ENCODE data around the gene CUL9.

Gene CUL9

GRCh38 chr6:43207286-43207685 lies 25.3 kb downstream of the CUL9 start:
- no peak overlapping the region for H3K4me3 ChIP-seq (ENCODE audit: insufficient read depth in 1 of 2, low read depth in 1 of 2, low read length in 2 of 2)
- H3K9me3 ChIP-seq (ENCODE audit: control insufficient read depth, low read length) = peaks cover 10% of the 10 kb centered on the region
- no peak overlapping the region for H4K91ac ChIP-seq (ENCODE audit: low read length)
- no peak overlapping the region for H2BK120ac ChIP-seq (ENCODE audit: low read depth, low read length)
- no peaks in the 10 kb centered on the region for H3K79me1 ChIP-seq (replicated peaks; ENCODE audit: low read length, poor library complexity, severe bottlenecking)
- H2BK12ac ChIP-seq (ENCODE audit: low read length in 2 of 2) = no peak overlapping the region
- no peak overlapping the region for H2BK5ac ChIP-seq (ENCODE audit: low read depth, low read length, poor library complexity, severe bottlenecking)
- H3K4ac ChIP-seq (ENCODE audit: low read depth in 1 of 2, low read length in 2 of 2) = no peak overlapping the region
- 79% methylated on average over 1 of the region's 2 CpGs for WGBS
- no peaks in the 10 kb centered on the region for H3K4me1 ChIP-seq (ENCODE audit: control insufficient read depth, insufficient read depth, low read depth, low read length)
- H3K4me2 ChIP-seq (ENCODE audit: low read length, poor library complexity, severe bottlenecking) = no peak overlapping the region
- peaks cover 39 to 48% of the 10 kb centered on the region in 2 experiments for H3K36me3 ChIP-seq (ENCODE audit: control insufficient read depth in 1 of 2, insufficient read depth in 2 of 2, low read depth in 1 of 2, low read length in 2 of 2)
- DNase-seq = no peak
- no peak overlapping the region for H2BK15ac ChIP-seq (ENCODE audit: low read depth, poor library complexity, severe bottlenecking)
- no peak overlapping the region for H3K23ac ChIP-seq (ENCODE audit: low read length in 2 of 2)
- no peak overlapping the region for H2AK5ac ChIP-seq (ENCODE audit: low read length, severe bottlenecking)
- H2AFZ ChIP-seq (ENCODE audit: low read depth, low read length) = no peak overlapping the region
- H3K14ac ChIP-seq (ENCODE audit: low read length in 2 of 2) = no peak overlapping the region
- H3K27me3 ChIP-seq (ENCODE audit: control insufficient read depth in 1 of 2, insufficient read depth in 1 of 2, low read length in 2 of 2) = no peaks in the 10 kb centered on the region
- no peak overlapping the region for H3K9ac ChIP-seq (ENCODE audit: low read length)
- H3K27ac ChIP-seq (ENCODE audit: low read length, poor library complexity, severe bottlenecking) = no peak overlapping the region
- no peak overlapping the region for H4K8ac ChIP-seq (ENCODE audit: low read length)
- no peak overlapping the region for H3K18ac ChIP-seq (ENCODE audit: low read depth in 1 of 2, low read length in 2 of 2)

GRCh38 chr6:43211955-43212354 lies 30.0 kb downstream of the CUL9 start:
- H2BK15ac ChIP-seq (ENCODE audit: low read depth, poor library complexity, severe bottlenecking) = no peak overlapping the region
- H2AFZ ChIP-seq (ENCODE audit: low read depth, low read length) = no peak overlapping the region
- no peak overlapping the region for H2BK120ac ChIP-seq (ENCODE audit: low read depth, low read length)
- H2BK5ac ChIP-seq (ENCODE audit: low read depth, low read length, poor library complexity, severe bottlenecking) = no peak overlapping the region
- no peak overlapping the region for H3K4me3 ChIP-seq (ENCODE audit: insufficient read depth in 1 of 2, low read depth in 1 of 2, low read length in 2 of 2)
- H3K9ac ChIP-seq (ENCODE audit: low read length) = no peak overlapping the region
- no peak overlapping the region for H3K14ac ChIP-seq (ENCODE audit: low read length in 2 of 2)
- H3K79me1 ChIP-seq (replicated peaks; ENCODE audit: low read length, poor library complexity, severe bottlenecking) = no peaks in the 10 kb centered on the region
- no peaks in the 10 kb centered on the region for H3K9me3 ChIP-seq (ENCODE audit: control insufficient read depth, low read length)
- DNase-seq = no peak
- H3K4me1 ChIP-seq (ENCODE audit: control insufficient read depth, insufficient read depth, low read depth, low read length) = no peaks in the 10 kb centered on the region
- H3K18ac ChIP-seq (ENCODE audit: low read depth in 1 of 2, low read length in 2 of 2) = no peak overlapping the region
- no peak overlapping the region for H4K8ac ChIP-seq (ENCODE audit: low read length)
- no peak overlapping the region for H3K27ac ChIP-seq (ENCODE audit: low read length, poor library complexity, severe bottlenecking)
- no peak overlapping the region for H2BK12ac ChIP-seq (ENCODE audit: low read length in 2 of 2)
- WGBS = no CpG with 5 or more reads among the region's 1 CpG
- no peak overlapping the region for H3K4me2 ChIP-seq (ENCODE audit: low read length, poor library complexity, severe bottlenecking)
- no peaks in the 10 kb centered on the region for H3K27me3 ChIP-seq (ENCODE audit: control insufficient read depth in 1 of 2, insufficient read depth in 1 of 2, low read length in 2 of 2)
- H4K91ac ChIP-seq (ENCODE audit: low read length) = no peak overlapping the region
- H3K4ac ChIP-seq (ENCODE audit: low read depth in 1 of 2, low read length in 2 of 2) = no peak overlapping the region
- H2AK5ac ChIP-seq (ENCODE audit: low read length, severe bottlenecking) = no peak overlapping the region
- no peak overlapping the region for H3K23ac ChIP-seq (ENCODE audit: low read length in 2 of 2)
- peaks cover 28 to 49% of the 10 kb centered on the region in 2 experiments for H3K36me3 ChIP-seq (ENCODE audit: control insufficient read depth in 1 of 2, insufficient read depth in 2 of 2, low read depth in 1 of 2, low read length in 2 of 2)

GRCh38 chr6:43213431-43213830 lies 31.4 kb downstream of the CUL9 start:
- Histone ChIP-seq H2BK12ac (ENCODE audit: low read length in 2 of 2) (no peak overlapping the region), H3K4me2 (ENCODE audit: low read length, poor library complexity, severe bottlenecking) (no peak overlapping the region), H3K23ac (ENCODE audit: low read length in 2 of 2) (no peak overlapping the region), H3K27me3 (ENCODE audit: control insufficient read depth in 1 of 2, insufficient read depth in 1 of 2, low read length in 2 of 2) (no peaks in the 10 kb centered on the region), H3K9me3 (ENCODE audit: control insufficient read depth, low read length) (no peaks in the 10 kb centered on the region), H2AFZ (ENCODE audit: low read depth, low read length) (no peak overlapping the region), H3K9ac (ENCODE audit: low read length) (no peak overlapping the region), H3K4me1 (ENCODE audit: control insufficient read depth, insufficient read depth, low read depth, low read length) (no peaks in the 10 kb centered on the region), H4K91ac (ENCODE audit: low read length) (no peak overlapping the region), H2AK5ac (ENCODE audit: low read length, severe bottlenecking) (no peak overlapping the region), H3K14ac (ENCODE audit: low read length in 2 of 2) (no peak overlapping the region), H2BK15ac (ENCODE audit: low read depth, poor library complexity, severe bottlenecking) (no peak overlapping the region), H3K4ac (ENCODE audit: low read depth in 1 of 2, low read length in 2 of 2) (no peak overlapping the region), H2BK120ac (ENCODE audit: low read depth, low read length) (no peak overlapping the region), H2BK5ac (ENCODE audit: low read depth, low read length, poor library complexity, severe bottlenecking) (no peak overlapping the region), H3K36me3 (ENCODE audit: control insufficient read depth in 1 of 2, insufficient read depth in 2 of 2, low read depth in 1 of 2, low read length in 2 of 2) (peaks cover 34 to 57% of the 10 kb centered on the region in 2 experiments), H3K18ac (ENCODE audit: low read depth in 1 of 2, low read length in 2 of 2) (no peak overlapping the region), H3K79me1 (replicated peaks; ENCODE audit: low read length, poor library complexity, severe bottlenecking) (no peaks in the 10 kb centered on the region), H3K27ac (ENCODE audit: low read length, poor library complexity, severe bottlenecking) (no peak overlapping the region), H4K8ac (ENCODE audit: low read length) (no peak overlapping the region), H3K4me3 (ENCODE audit: insufficient read depth in 1 of 2, low read depth in 1 of 2, low read length in 2 of 2) (no peak overlapping the region)
- no peak for DNase-seq
- 93% methylated on average over 10 of the region's 11 CpGs for WGBS

- Histone ChIP-seq H3K4ac (ENCODE audit: low read depth in 1 of 2, low read length in 2 of 2) (no peak overlapping the region), H3K23ac (ENCODE audit: low read length in 2 of 2) (no peak overlapping the region), H3K36me3 (ENCODE audit: control insufficient read depth in 1 of 2, insufficient read depth in 2 of 2, low read depth in 1 of 2, low read length in 2 of 2) (peaks cover 47 to 72% of the 10 kb centered on the region in 2 experiments), H3K4me3 (ENCODE audit: insufficient read depth in 1 of 2, low read depth in 1 of 2, low read length in 2 of 2) (no peak overlapping the region), H3K27ac (ENCODE audit: low read length, poor library complexity, severe bottlenecking) (no peak overlapping the region), H3K4me2 (ENCODE audit: low read length, poor library complexity, severe bottlenecking) (no peak overlapping the region), H2AFZ (ENCODE audit: low read depth, low read length) (no peak overlapping the region), H2AK5ac (ENCODE audit: low read length, severe bottlenecking) (no peak overlapping the region), H3K9me3 (ENCODE audit: control insufficient read depth, low read length) (no peaks in the 10 kb centered on the region), H3K18ac (ENCODE audit: low read depth in 1 of 2, low read length in 2 of 2) (no peak overlapping the region), H2BK12ac (ENCODE audit: low read length in 2 of 2) (no peak overlapping the region), H4K8ac (ENCODE audit: low read length) (no peak overlapping the region), H3K27me3 (ENCODE audit: control insufficient read depth in 1 of 2, insufficient read depth in 1 of 2, low read length in 2 of 2) (no peaks in the 10 kb centered on the region), H3K4me1 (ENCODE audit: control insufficient read depth, insufficient read depth, low read depth, low read length) (no peaks in the 10 kb centered on the region), H3K14ac (ENCODE audit: low read length in 2 of 2) (no peak overlapping the region), H3K9ac (ENCODE audit: low read length) (no peak overlapping the region), H2BK15ac (ENCODE audit: low read depth, poor library complexity, severe bottlenecking) (no peak overlapping the region), H2BK5ac (ENCODE audit: low read depth, low read length, poor library complexity, severe bottlenecking) (no peak overlapping the region), H2BK120ac (ENCODE audit: low read depth, low read length) (no peak overlapping the region), H4K91ac (ENCODE audit: low read length) (no peak overlapping the region), H3K79me1 (replicated peaks; ENCODE audit: low read length, poor library complexity, severe bottlenecking) (no peaks in the 10 kb centered on the region)
- DNase-seq = no peak
- 95% methylated on average over 8 of the region's 8 CpGs for WGBS
Observed at GRCh38 chr6:43215066-43215465, 33.1 kb downstream of the CUL9 start.

All from mesenchymal stem cell (in vitro differentiated cells and primary cell).